IPS-15b (cell line): Measurements from ENCODE around the gene RGS10.

Experiments
- H3K27me3 ChIP-seq: one replicate; pipeline ENCODE4 v1.6.1; 2013; ENCODE audit warnings: low read length; ENCODE audit not compliant: control insufficient read depth, insufficient read depth
- H3K36me3 ChIP-seq: one replicate; pipeline ENCODE4 v1.6.1; 2013; ENCODE audit warnings: low read length; ENCODE audit not compliant: control insufficient read depth, insufficient read depth
- H3K4me1 ChIP-seq: one replicate; pipeline ENCODE4 v1.6.1; 2013; ENCODE audit warnings: mild to moderate bottlenecking, low read length; ENCODE audit not compliant: control insufficient read depth, insufficient read depth
- H3K4me3 ChIP-seq: one replicate; pipeline ENCODE4 v1.5.1; 2013; ENCODE audit warnings: low read depth, low read length
- H3K9ac ChIP-seq: one replicate; pipeline ENCODE4 v1.6.1; 2013; ENCODE audit warnings: low read depth, mild to moderate bottlenecking, low read length
- H3K9me3 ChIP-seq: one replicate; pipeline ENCODE4 v1.6.1; 2013; ENCODE audit warnings: mild to moderate bottlenecking, low read length; ENCODE audit not compliant: control insufficient read depth, insufficient read depth

Gene RGS10

GRCh38 chr10:119514819-119515218, 27.7 kb downstream of the RGS10 start:
- Histone ChIP-seq H3K4me1 (no peaks in the 10 kb centered on the region), H3K36me3 (peaks cover 4% of the 10 kb centered on the region), H3K9ac (no peak overlapping the region), H3K4me3 (no peak overlapping the region), H3K9me3 (no peaks in the 10 kb centered on the region), H3K27me3 (no peaks in the 10 kb centered on the region)

- Histone ChIP-seq H3K9ac (no peak overlapping the region), H3K36me3 (peaks cover 4% of the 10 kb centered on the region), H3K27me3 (no peaks in the 10 kb centered on the region), H3K4me3 (no peak overlapping the region), H3K9me3 (no peaks in the 10 kb centered on the region), H3K4me1 (no peaks in the 10 kb centered on the region)
Observed at GRCh38 chr10:119511828-119512515, 30.5 kb downstream of the RGS10 start.

- no peaks in the 10 kb centered on the region for H3K9me3 ChIP-seq
- no peak overlapping the region for H3K4me3 ChIP-seq
- peaks cover 4% of the 10 kb centered on the region for H3K36me3 ChIP-seq
- no peaks in the 10 kb centered on the region for H3K27me3 ChIP-seq
- no peaks in the 10 kb centered on the region for H3K4me1 ChIP-seq
- no peak overlapping the region for H3K9ac ChIP-seq
Observed at GRCh38 chr10:119509909-119510451, 32.5 kb downstream of the RGS10 start.

- no peaks in the 10 kb centered on the region for H3K9me3 ChIP-seq
- H3K36me3 ChIP-seq: peaks cover 2% of the 10 kb centered on the region
- H3K4me3 ChIP-seq: no peak overlapping the region
- no peaks in the 10 kb centered on the region for H3K4me1 ChIP-seq
- H3K27me3 ChIP-seq: no peaks in the 10 kb centered on the region
- H3K9ac ChIP-seq: no peak overlapping the region
Observed at GRCh38 chr10:119507115-119507514, 35.4 kb downstream of the RGS10 start.

GRCh38 chr10:119505588-119506315, 36.8 kb downstream of the RGS10 start:
- Histone ChIP-seq H3K9me3 (no peaks in the 10 kb centered on the region), H3K36me3 (peaks cover 2% of the 10 kb centered on the region), H3K4me1 (no peaks in the 10 kb centered on the region), H3K9ac (no peak overlapping the region), H3K4me3 (no peak overlapping the region), H3K27me3 (no peaks in the 10 kb centered on the region)

GRCh38 chr10:119505131-119505551, 37.4 kb downstream of the RGS10 start:
- no peaks in the 10 kb centered on the region for H3K9me3 ChIP-seq
- H3K36me3 ChIP-seq: peaks cover 2% of the 10 kb centered on the region
- H3K4me1 ChIP-seq: no peaks in the 10 kb centered on the region
- no peaks in the 10 kb centered on the region for H3K27me3 ChIP-seq
- H3K4me3 ChIP-seq: no peak overlapping the region
- H3K9ac ChIP-seq: no peak overlapping the region

GRCh38 chr10:119504651-119505050, 37.9 kb downstream of the RGS10 start:
- Histone ChIP-seq H3K9ac (no peak overlapping the region), H3K27me3 (no peaks in the 10 kb centered on the region), H3K4me1 (no peaks in the 10 kb centered on the region), H3K9me3 (no peaks in the 10 kb centered on the region), H3K4me3 (no peak overlapping the region), H3K36me3 (peaks cover 2% of the 10 kb centered on the region)

GRCh38 chr10:119503821-119504220, 38.7 kb downstream of the RGS10 start:
- H3K36me3 ChIP-seq: peaks cover 2% of the 10 kb centered on the region
- H3K4me3 ChIP-seq: no peak overlapping the region
- no peaks in the 10 kb centered on the region for H3K9me3 ChIP-seq
- no peaks in the 10 kb centered on the region for H3K27me3 ChIP-seq
- H3K4me1 ChIP-seq: no peaks in the 10 kb centered on the region
- H3K9ac ChIP-seq: no peak overlapping the region

- H3K4me3 ChIP-seq: no peak overlapping the region
- H3K27me3 ChIP-seq: no peaks in the 10 kb centered on the region
- H3K36me3 ChIP-seq: peaks cover 2% of the 10 kb centered on the region
- H3K9ac ChIP-seq: no peak overlapping the region
- H3K9me3 ChIP-seq: no peaks in the 10 kb centered on the region
- H3K4me1 ChIP-seq: no peaks in the 10 kb centered on the region
Observed at GRCh38 chr10:119502618-119503155, 39.8 kb downstream of the RGS10 start.

- Histone ChIP-seq H3K9me3 (no peaks in the 10 kb centered on the region), H3K27me3 (no peaks in the 10 kb centered on the region), H3K4me3 (no peak overlapping the region), H3K36me3 (peaks cover 2% of the 10 kb centered on the region), H3K4me1 (no peaks in the 10 kb centered on the region), H3K9ac (no peak overlapping the region)
Observed at GRCh38 chr10:119502209-119502608, 40.3 kb downstream of the RGS10 start.

GRCh38 chr10:119501690-119502089, 40.8 kb downstream of the RGS10 start:
- H3K4me3 ChIP-seq: no peak overlapping the region
- H3K9me3 ChIP-seq: no peaks in the 10 kb centered on the region
- H3K27me3 ChIP-seq: no peaks in the 10 kb centered on the region
- no peak overlapping the region for H3K9ac ChIP-seq
- H3K4me1 ChIP-seq: no peaks in the 10 kb centered on the region
- H3K36me3 ChIP-seq: peaks cover 2% of the 10 kb centered on the region

- H3K9ac ChIP-seq: no peak overlapping the region
- H3K36me3 ChIP-seq: peaks cover 2% of the 10 kb centered on the region
- H3K4me1 ChIP-seq: peaks cover 2% of the 10 kb centered on the region
- H3K4me3 ChIP-seq: no peak overlapping the region
- H3K27me3 ChIP-seq: no peaks in the 10 kb centered on the region
- no peaks in the 10 kb centered on the region for H3K9me3 ChIP-seq
Observed at GRCh38 chr10:119500821-119501220, 41.7 kb downstream of the RGS10 start.
